GM12873 (cell line): Measurements from ENCODE around the gene NECTIN1.

Source experiments
- CTCF ChIP-seq: IDR thresholded peaks from 2 replicates; pipeline ENCODE4 v1.5.1; 2012; ENCODE audit warnings: low read depth, mild to moderate bottlenecking, moderate library complexity, low read length, control low read depth; ENCODE audit not compliant: insufficient read depth; ENCODE audit errors: missing control alignments

NECTIN1 gene

DNA sequence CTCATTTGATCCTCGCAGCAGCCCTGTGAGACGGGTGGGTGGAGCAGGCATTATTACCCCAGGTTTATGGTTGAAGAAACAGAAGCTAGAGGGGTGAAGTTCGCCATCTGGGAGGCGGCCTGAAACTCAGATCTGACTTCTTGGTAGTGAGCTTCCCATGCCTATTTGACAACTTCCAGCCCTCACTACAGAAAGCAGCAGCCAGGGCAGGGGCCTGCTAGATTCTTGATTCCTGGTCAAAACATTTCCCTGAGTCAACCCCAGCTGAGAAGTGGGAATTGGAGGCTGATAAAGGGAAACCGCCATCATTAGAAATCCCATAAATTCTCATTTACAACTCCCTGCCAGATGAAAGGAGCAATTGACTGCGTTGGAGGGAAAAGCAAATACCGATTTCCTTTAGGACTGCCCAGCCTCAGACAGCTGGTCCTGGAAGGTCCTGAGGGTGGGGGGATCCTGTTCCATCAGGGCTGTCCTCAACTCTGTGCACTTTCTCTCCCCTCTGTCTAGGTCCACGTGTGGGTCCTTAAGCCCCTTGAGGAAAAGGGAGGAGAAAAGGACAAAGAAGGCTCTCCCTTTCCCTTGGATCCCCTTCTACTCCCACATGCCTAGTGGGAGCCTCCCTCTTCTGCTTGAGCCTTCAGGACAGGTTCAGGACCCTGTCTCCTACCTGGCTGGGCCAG, 10.2 kb upstream of the NECTIN1 start:
- TF ChIP-seq CTCF, result no peak

GRCh38 chr11:119738059-119738439, 9.0 kb upstream of the NECTIN1 start:
- TF ChIP-seq CTCF, result no peak

DNA sequence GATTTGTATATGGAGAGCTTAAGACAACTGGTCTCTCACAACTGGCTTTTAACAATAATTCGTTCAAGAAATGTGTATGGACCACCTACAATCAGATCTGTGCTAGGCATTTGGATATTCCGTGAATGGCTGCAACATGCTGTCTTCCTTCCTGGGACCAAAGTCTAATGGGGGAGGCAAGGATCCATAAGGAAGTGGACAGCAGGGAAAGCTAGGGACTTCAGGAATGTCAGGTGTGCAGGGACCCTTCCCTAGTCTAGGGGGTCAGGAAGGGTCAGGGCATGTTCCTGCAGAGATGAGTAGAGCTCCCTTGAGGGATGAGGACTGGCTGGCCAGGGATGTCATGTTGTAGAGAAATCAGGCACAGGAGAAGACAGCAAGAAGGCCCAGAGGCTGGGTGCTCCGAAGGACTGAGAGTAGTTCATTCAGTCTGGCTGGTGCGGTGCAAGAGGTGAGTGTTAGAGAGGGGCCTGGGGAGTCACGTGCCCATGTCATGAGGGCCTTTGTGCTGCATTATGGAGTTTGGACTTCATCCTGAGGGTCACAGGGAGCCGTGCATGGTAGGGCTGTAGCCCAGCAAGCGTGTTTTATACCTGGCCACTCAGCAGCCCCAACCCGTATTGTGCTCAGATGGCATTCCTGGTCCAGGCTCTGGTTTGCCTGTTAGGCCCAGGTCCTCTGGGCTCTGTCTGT, 8.5 kb upstream of the NECTIN1 start:
- TF ChIP-seq CTCF, result no peak

GRCh38 chr11:119734788-119735187, 5.8 kb upstream of the NECTIN1 start:
- TF ChIP-seq CTCF, result no peak

DNA sequence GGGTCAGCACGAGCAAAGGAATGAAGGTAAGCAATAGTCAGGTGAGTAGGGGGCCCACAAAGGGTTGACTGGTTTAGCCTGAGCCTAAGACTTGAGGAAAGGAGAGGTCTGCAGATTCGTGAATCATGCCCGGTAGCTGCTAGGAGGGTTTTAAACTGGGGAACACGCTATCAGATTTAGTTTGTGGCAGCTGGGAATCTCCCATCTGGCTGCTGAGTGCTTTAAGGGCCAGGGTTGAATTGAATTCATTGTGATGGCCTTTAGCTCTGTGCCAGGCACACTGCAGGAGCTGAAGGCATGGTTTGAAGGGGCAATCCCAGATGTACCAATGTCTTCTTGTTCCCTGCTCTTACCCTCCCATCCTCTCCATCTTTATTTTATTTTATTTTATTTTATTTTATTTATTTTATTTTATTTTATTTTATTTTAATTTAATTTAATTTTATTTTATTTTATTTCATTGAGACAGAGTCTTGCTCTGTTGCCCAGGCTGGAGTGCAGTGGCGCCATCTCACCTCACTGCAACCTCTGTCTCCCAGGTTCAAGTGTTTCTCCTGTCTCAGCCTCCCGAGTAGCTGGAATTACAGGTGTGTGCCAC, 1.9 kb upstream of the NECTIN1 start:
- TF ChIP-seq CTCF, result no peak

DNA sequence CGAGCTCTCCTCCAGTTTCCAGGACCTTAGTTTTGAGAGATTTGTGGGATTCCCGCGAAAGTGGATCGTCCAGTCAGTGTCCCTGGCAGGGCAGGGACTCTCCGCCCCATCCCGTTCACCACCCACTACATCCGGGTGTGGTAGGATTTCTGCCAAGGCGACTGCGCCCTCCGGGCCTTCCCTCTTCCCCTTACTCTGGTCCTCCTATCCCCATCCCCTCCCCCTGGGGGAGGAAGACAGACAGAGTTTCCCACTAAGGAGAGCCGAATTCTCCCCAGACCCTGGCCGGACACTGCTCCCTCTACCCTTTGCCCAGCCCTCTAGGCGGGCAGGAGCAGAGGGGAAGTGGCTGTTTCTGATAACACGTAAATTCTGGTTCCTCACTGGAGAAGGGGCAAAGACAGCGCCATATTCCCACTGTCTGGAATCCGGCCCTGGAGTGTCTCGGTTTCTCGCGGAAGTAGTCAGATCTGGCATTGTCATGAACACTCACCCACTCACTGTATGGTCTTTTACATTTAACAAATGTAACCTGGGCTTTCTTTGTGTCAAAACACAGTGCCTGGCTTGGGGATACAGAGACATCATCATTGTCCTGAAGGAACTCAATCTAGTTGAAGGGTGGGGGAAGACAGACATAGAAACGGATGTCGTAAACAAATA, 1.1 kb upstream of the NECTIN1 start:
- TF ChIP-seq CTCF, result no peak

DNA sequence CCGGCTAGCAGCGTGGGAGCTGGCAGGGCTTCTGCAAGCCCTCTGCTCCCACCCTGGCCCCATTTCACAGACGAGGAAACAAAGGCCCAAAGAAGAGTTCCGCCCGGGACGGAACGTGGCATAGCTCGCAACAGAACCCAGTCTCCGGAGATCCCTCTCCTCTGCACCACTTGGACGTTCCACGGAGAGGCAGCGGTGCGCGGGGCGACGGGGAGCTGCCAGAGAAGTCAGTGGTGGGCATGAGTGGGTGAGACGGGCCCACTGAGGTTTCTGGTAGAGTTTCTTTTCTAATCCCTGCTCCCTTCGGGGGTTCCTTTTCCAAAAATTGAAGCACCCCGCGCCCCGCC, 554 bp upstream of the NECTIN1 start:
- no peak for TF ChIP-seq CTCF
